Measurements from ENCODE around the gene ANKRD55.

- no peak for TF ChIP-seq REST (tag by site-specific recombination; IDR thresholded peaks at IDR 0.05)
- no peak for TF ChIP-seq ZNF138 (tag by site-specific recombination; IDR thresholded peaks at IDR 0.05; ENCODE audit: borderline replicate concordance)
- no peak for TF ChIP-seq ZNF140 (tag by site-specific recombination; IDR thresholded peaks at IDR 0.05)
- TF ChIP-seq CTCF (tag by site-specific recombination; IDR thresholded peaks at IDR 0.05), result no peak
Observed at GRCh38 chr5:56142233-56142613, 90.9 kb downstream of the ANKRD55 start.

Data from HEK293 (cell line).